CD4-positive, alpha-beta T cell (primary cell): ENCODE measurements around the gene PHKA2. TPM values are rescaled to one million over a fixed set of nuclear protein-coding genes. Genes with fewer than 3 reads are reported as not detected.

Experiments
- ATAC-seq: fragments of 200-7000 bp; cut with Tn5 transposase; one replicate; pipeline ENCODE4 v1.10.0; 2022; ENCODE audit warnings: mild to moderate bottlenecking; ENCODE audit not compliant: poor library complexity
- CTCF ChIA-PET: fragments of 350-600 bp; sonication (Branson Sonifier 250); formaldehyde crosslinking; loops from one replicate; lab custom pipeline; 2021; ENCODE audit warnings: antibody characterized with exemption, inconsistent platforms; lab: Charles Lee
- POLR2A ChIA-PET: fragments of 350-600 bp; sonication (Branson Sonifier 250); formaldehyde crosslinking; loops from one replicate; lab custom pipeline; 2021; ENCODE audit warnings: antibody characterized with exemption, inconsistent platforms; lab: Charles Lee
- DNase-seq, 14 experiments: peaks; one replicate each; pipeline ENCODE4 v3.0.0-alpha.2; 2013 to 2020; ENCODE audit warnings: mixed read lengths in 2 of 14
- H3K27ac ChIP-seq, 2 donors: one replicate each; pipeline versions ENCODE4 v1.5.1 to v1.7.0; 2013; ENCODE audit warnings: low read length in 2 of 2, low read depth in 1 of 2, mild to moderate bottlenecking in 1 of 2
- H3K27me3 ChIP-seq, 2 experiments: 1 replicate in 1 of 2; 2 replicates in 1 of 2; pipeline versions ENCODE4 v1.6.1 to v1.7.0; 2013; ENCODE audit warnings: low read length in 2 of 2, control low read depth in 1 of 2, mild to moderate bottlenecking in 1 of 2, moderate library complexity in 1 of 2; ENCODE audit not compliant: insufficient read depth in 2 of 2, control insufficient read depth in 1 of 2
- H3K36me3 ChIP-seq: one replicate; pipeline ENCODE4 v1.6.1; 2013; ENCODE audit warnings: low read length, control low read depth; ENCODE audit not compliant: insufficient read depth
- H3K4me1 ChIP-seq: one replicate; pipeline ENCODE4 v1.6.1; 2013; ENCODE audit warnings: low read length, control low read depth; ENCODE audit not compliant: insufficient read depth
- H3K4me3 ChIP-seq: one replicate; pipeline ENCODE4 v1.5.1; 2013; ENCODE audit warnings: mild to moderate bottlenecking, low read length, moderate library complexity
- H3K9me3 ChIP-seq, 2 experiments: 1 replicate in 1 of 2; 2 replicates in 1 of 2; pipeline versions ENCODE4 v1.6.1 to v1.7.0; 2013; ENCODE audit warnings: low read length in 2 of 2, mild to moderate bottlenecking in 2 of 2, control low read depth in 1 of 2, moderate library complexity in 1 of 2; ENCODE audit not compliant: control insufficient read depth in 1 of 2, insufficient read depth in 1 of 2
- H3K27ac Mint-ChIP-seq: one replicate; pipeline ENCODE4 v1.8.0; 2020; ENCODE audit warnings: mixed read lengths
- H3K27me3 Mint-ChIP-seq: one replicate; pipeline ENCODE4 v1.8.0; 2021; ENCODE audit warnings: mixed read lengths
- H3K36me3 Mint-ChIP-seq: one replicate; pipeline ENCODE4 v1.8.0; 2021; ENCODE audit warnings: low read depth, mixed read lengths
- H3K4me1 Mint-ChIP-seq: one replicate; pipeline ENCODE4 v1.8.0; 2021; ENCODE audit warnings: low read depth, mixed read lengths
- H3K4me3 Mint-ChIP-seq: one replicate; pipeline ENCODE4 v1.8.0; 2020; ENCODE audit warnings: mild to moderate bottlenecking, mixed read lengths
- H3K9me3 Mint-ChIP-seq: one replicate; pipeline ENCODE4 v1.8.0; 2020; ENCODE audit warnings: mixed read lengths
- CTCF ChIP-seq: fragments of 200-600 bp; IDR thresholded peaks from one replicate; pipeline ENCODE4 v1.8.0; 2022; ENCODE audit warnings: antibody characterized with exemption, mild to moderate bottlenecking
- intact Hi-C, 2 experiments: fragments of 100-400 bp; cut with DNase I in 1 of 2; cut with micrococcal nuclease in 1 of 2; formaldehyde crosslinking; loops; one replicate each; pipeline versions ENCODE4 v1.15.1 to v1.9.0; 2023 to 2025; cut with DNase I, micrococcal nuclease
- total RNA-seq, 174 experiments: library from RNA in 2 of 174; stranded (reverse) in 2 of 174; gene quantifications; one replicate each; pipeline ENCODE4 v1.2.3 and lab custom pipeline; 2021 to 2026

Gene PHKA2
- total RNA-seq, 2 experiments from 2014 or later: 28.5 to 31.4 TPM

GRCh38 chrX:18884916-18885315 lies 99.0 kb downstream of the PHKA2 start:
- no peak overlapping the region for H3K4me3 Mint-ChIP-seq
- peaks cover 39% of the 10 kb centered on the region for H3K4me1 Mint-ChIP-seq
- POLR2A ChIA-PET: no interaction called here

GRCh38 chrX:18883961-18884765 lies 99.8 kb downstream of the PHKA2 start:
- Histone ChIP-seq H3K36me3 (no peaks in the 10 kb centered on the region), H3K27ac (no peak overlapping the region), H3K4me1 (peaks cover 35% of the 10 kb centered on the region), H3K9me3 (no peaks in the 10 kb centered on the region), H3K27me3 (no peaks in the 10 kb centered on the region), H3K4me3 (no peak overlapping the region)
- intact Hi-C loops: no loop called here
- Mint-ChIP-seq H3K27me3 (no peaks in the 10 kb centered on the region), H3K36me3 (no peaks in the 10 kb centered on the region), H3K4me1 (peaks cover 36% of the 10 kb centered on the region), H3K27ac (no peak overlapping the region), H3K4me3 (no peak overlapping the region), H3K9me3 (no peaks in the 10 kb centered on the region)
- no peak for DNase-seq
- no peak for ATAC-seq
- no peak for TF ChIP-seq CTCF
- ChIA-PET POLR2A (no interaction called here), CTCF (no interaction called here)

More at GRCh38 chrX:18884916-18885315, 99.0 kb downstream of the PHKA2 start:
- TF ChIP-seq CTCF: no peak
- Histone ChIP-seq H3K27me3 (no peaks in the 10 kb centered on the region), H3K9me3 (no peaks in the 10 kb centered on the region), H3K4me3 (no peak overlapping the region), H3K4me1 (peaks cover 35% of the 10 kb centered on the region), H3K27ac (no peak overlapping the region), H3K36me3 (no peaks in the 10 kb centered on the region)
- Mint-ChIP-seq H3K9me3 (no peaks in the 10 kb centered on the region), H3K27me3 (no peaks in the 10 kb centered on the region), H3K27ac (peak overlapping the region; percentile 79), H3K36me3 (no peaks in the 10 kb centered on the region)
- ATAC-seq (no peak), DNase-seq (no peak)
- intact Hi-C loops: loop anchor here (5.0 kb wide), 3 partner anchors 97 to 493 kb away; partner anchors contain the start of genes PHKA2 (in 1 of the 2) and RS1 (in 1 of the 2)
- CTCF ChIA-PET: no interaction called here

DNA sequence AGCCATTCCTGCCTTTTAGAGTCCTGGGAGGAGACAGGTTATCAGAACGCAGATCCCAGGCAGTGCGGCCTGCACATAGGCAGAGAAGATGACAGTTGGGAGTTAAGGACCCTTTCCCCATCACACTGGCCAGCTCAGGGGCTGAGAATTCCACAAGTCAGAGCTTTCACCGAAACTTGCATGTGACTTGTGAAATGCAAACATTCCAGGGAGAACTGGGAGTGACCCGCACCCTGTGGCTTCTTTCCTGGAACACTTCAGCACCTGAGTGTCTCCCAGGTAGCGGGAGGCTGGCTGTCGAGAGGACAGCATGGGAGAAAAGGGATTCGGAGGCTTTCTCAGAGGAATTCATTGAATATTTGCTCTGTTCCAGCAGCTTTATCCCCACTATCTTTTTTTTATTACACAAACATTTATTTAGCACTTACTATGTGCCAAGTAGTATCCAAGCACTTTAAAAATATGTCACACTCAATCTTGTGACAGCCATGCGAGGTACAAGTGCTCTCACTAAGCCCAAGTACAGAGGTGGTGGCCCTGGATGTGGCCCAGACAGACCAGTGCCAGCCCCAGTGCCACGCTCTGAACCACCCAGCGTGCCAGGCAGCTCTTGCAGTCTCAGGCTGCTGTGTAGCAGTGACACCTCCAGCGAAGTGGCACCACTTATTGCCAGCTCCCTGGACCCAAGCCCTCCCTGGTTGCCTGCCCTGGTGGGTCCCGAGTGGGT lies 100.5 kb downstream of the PHKA2 start:
- Histone ChIP-seq H3K4me1 (peaks cover 35% of the 10 kb centered on the region), H3K36me3 (no peaks in the 10 kb centered on the region), H3K4me3 (no peak overlapping the region), H3K9me3 (no peaks in the 10 kb centered on the region), H3K27ac (no peak overlapping the region), H3K27me3 (no peaks in the 10 kb centered on the region)
- H3K4me1 Mint-ChIP-seq: peaks cover 36% of the 10 kb centered on the region
- no peaks in the 10 kb centered on the region for H3K36me3 Mint-ChIP-seq
- ATAC-seq: no peak
- ChIA-PET POLR2A (no interaction called here), CTCF (no interaction called here)
- no peaks in the 10 kb centered on the region for H3K9me3 Mint-ChIP-seq
- no peak overlapping the region for H3K4me3 Mint-ChIP-seq
- H3K27ac Mint-ChIP-seq: no peak overlapping the region
- intact Hi-C loops: no loop called here
- DNase-seq: no peak
- no peak for TF ChIP-seq CTCF
- no peaks in the 10 kb centered on the region for H3K27me3 Mint-ChIP-seq
